ENCODE data around the gene POTEI.
"Not testable (repeated sequence)": the region's sequence is repeated elsewhere in the genome, so short reads cannot be mapped to it uniquely, and the experiment has no call there.

DNA sequence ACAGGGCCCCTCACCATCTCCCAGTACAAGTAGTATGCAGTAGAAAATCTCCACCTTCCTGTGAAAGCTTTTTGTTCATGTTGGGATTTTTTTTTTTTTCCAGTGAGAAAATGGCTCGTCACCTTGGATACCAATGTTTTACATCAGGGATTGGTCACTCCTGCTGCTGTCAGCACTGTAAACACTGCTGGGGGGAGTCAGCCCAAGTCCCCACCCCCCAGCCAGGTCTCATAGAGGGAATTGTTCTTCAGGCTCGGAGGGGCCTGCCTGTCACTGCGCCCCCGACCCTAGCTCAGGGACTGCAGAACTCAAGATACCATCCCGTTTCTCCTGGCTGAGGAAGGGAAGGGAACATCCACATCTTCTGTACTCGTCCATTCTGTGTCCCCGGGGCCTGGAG is 11.9 kb upstream of the POTEI start, which contains the start of gene CFC1B:
- TF ChIP-seq, protein P1, sequence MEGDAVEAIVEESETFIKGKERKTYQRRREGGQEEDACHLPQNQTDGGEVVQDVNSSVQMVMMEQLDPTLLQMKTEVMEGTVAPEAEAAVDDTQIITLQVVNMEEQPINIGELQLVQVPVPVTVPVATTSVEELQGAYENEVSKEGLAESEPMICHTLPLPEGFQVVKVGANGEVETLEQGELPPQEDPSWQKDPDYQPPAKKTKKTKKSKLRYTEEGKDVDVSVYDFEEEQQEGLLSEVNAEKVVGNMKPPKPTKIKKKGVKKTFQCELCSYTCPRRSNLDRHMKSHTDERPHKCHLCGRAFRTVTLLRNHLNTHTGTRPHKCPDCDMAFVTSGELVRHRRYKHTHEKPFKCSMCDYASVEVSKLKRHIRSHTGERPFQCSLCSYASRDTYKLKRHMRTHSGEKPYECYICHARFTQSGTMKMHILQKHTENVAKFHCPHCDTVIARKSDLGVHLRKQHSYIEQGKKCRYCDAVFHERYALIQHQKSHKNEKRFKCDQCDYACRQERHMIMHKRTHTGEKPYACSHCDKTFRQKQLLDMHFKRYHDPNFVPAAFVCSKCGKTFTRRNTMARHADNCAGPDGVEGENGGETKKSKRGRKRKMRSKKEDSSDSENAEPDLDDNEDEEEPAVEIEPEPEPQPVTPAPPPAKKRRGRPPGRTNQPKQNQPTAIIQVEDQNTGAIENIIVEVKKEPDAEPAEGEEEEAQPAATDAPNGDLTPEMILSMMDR (IDR thresholded peaks at IDR 0.05): not testable (repeated sequence)
- not testable (repeated sequence) for TF ChIP-seq CHD2 (IDR thresholded peaks at IDR 0.05; ENCODE audit: low read length, partially characterized antibody); MAZ (IDR thresholded peaks at IDR 0.05; ENCODE audit: borderline replicate concordance, low read depth, low read length); ZFP36 (IDR thresholded peaks at IDR 0.05; ENCODE audit: borderline replicate concordance, partially characterized antibody); TP53 (CRISPR knock-in tag; IDR thresholded peaks at IDR 0.05); MAX (IDR thresholded peaks at IDR 0.05); BCL3 (IDR thresholded peaks at IDR 0.05); POLR2A (IDR thresholded peaks at IDR 0.05; ENCODE audit: low read length); HMGXB4 (CRISPR knock-in tag; IDR thresholded peaks at IDR 0.05; ENCODE audit: borderline replicate concordance); RFX5 (IDR thresholded peaks at IDR 0.05)
- TF ChIP-seq, protein P2, sequence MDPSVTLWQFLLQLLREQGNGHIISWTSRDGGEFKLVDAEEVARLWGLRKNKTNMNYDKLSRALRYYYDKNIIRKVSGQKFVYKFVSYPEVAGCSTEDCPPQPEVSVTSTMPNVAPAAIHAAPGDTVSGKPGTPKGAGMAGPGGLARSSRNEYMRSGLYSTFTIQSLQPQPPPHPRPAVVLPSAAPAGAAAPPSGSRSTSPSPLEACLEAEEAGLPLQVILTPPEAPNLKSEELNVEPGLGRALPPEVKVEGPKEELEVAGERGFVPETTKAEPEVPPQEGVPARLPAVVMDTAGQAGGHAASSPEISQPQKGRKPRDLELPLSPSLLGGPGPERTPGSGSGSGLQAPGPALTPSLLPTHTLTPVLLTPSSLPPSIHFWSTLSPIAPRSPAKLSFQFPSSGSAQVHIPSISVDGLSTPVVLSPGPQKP (IDR thresholded peaks at IDR 0.05; ENCODE audit: low read depth, low read length): not testable (repeated sequence)
- TF ChIP-seq, protein P3, sequence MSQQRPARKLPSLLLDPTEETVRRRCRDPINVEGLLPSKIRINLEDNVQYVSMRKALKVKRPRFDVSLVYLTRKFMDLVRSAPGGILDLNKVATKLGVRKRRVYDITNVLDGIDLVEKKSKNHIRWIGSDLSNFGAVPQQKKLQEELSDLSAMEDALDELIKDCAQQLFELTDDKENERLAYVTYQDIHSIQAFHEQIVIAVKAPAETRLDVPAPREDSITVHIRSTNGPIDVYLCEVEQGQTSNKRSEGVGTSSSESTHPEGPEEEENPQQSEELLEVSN (IDR thresholded peaks at IDR 0.05; ENCODE audit: borderline replicate concordance, low read depth): not testable (repeated sequence)
